PC-3 (cell line): ENCODE measurements around the gene ATG14. TPM values are rescaled to one million over a fixed set of nuclear protein-coding genes. Genes with fewer than 3 reads are reported as not detected.

Experiments used
- ATAC-seq: fragments of 200-7000 bp; cut with Tn5 transposase; 2 replicates; pipeline ENCODE4 v1.9.1; 2020; ENCODE audit warnings: mild to moderate bottlenecking, moderate library complexity
- BruUV-seq: library from RNA; stranded (reverse); fragments of 400-500 nt; replicated peaks from 2 replicates; lab custom pipeline; 2021; lab: Mats Ljungman, UMichigan
- CTCF ChIA-PET: fragments of 300-600 bp; sonication (Branson Sonifier 250); formaldehyde crosslinking; loops from one replicate; lab custom pipeline; 2022; ENCODE audit warnings: antibody characterized with exemption; lab: Charles Lee
- POLR2A ChIA-PET: fragments of 300-600 bp; sonication (Branson Sonifier 250); formaldehyde crosslinking; loops from one replicate; lab custom pipeline; 2022; ENCODE audit warnings: antibody characterized with exemption; ENCODE audit not compliant: unreplicated experiment; lab: Charles Lee
- DNase-seq: peaks from one replicate; pipeline ENCODE4 v3.0.0-alpha.2; 2015
- H2AFZ ChIP-seq: fragments of 300-600 bp; sonication (generic); 2 replicates; pipeline ENCODE4 v1.6.0; 2016; ENCODE audit warnings: antibody characterized with exemption, low read length
- H3F3A ChIP-seq: fragments of 300-600 bp; sonication (generic); one replicate; pipeline ENCODE4 v1.6.0; 2017; ENCODE audit warnings: antibody characterized with exemption, low read length, control low read depth, mild to moderate bottlenecking; ENCODE audit not compliant: unreplicated experiment
- H3K27ac ChIP-seq: fragments of 300-600 bp; sonication (generic); 2 replicates; pipeline ENCODE4 v1.5.1; 2016; ENCODE audit warnings: mild to moderate bottlenecking, low read length
- H3K27me3 ChIP-seq: fragments of 300-600 bp; sonication (generic); 2 replicates; pipeline ENCODE4 v1.6.1; 2016; ENCODE audit warnings: low read length, mixed read lengths
- H3K36me3 ChIP-seq: fragments of 300-600 bp; sonication (generic); 2 replicates; pipeline ENCODE4 v1.6.1; 2016; ENCODE audit warnings: low read depth, mixed run types, low read length, mixed read lengths
- H3K4me1 ChIP-seq: fragments of 300-600 bp; sonication (generic); 2 replicates; pipeline ENCODE4 v1.5.1; 2016; ENCODE audit warnings: low read length; ENCODE audit not compliant: insufficient read depth
- H3K4me2 ChIP-seq: fragments of 300-600 bp; sonication (generic); 2 replicates; pipeline ENCODE4 v1.6.0; 2016; ENCODE audit warnings: low read length
- H3K4me3 ChIP-seq: fragments of 300-600 bp; sonication (generic); 2 replicates; pipeline ENCODE4 v1.5.1; 2016; ENCODE audit warnings: mild to moderate bottlenecking, low read length, mixed read lengths
- H3K79me2 ChIP-seq: fragments of 300-600 bp; sonication (generic); 2 replicates; pipeline ENCODE4 v1.6.1; 2017; ENCODE audit warnings: low read length, mixed read lengths
- H3K9ac ChIP-seq: fragments of 300-600 bp; sonication (generic); 2 replicates; pipeline ENCODE4 v1.6.0; 2016; ENCODE audit warnings: mild to moderate bottlenecking, low read length
- H3K9me2 ChIP-seq: fragments of 300-600 bp; sonication (generic); replicated peaks from 2 replicates; pipeline ENCODE4 v1.6.1; 2016; ENCODE audit warnings: mixed run types, low read length, mixed read lengths
- H3K9me3 ChIP-seq: fragments of 300-600 bp; sonication (generic); 2 replicates; pipeline ENCODE4 v1.6.1; 2016; ENCODE audit warnings: low read length, mixed read lengths
- H4K20me1 ChIP-seq: fragments of 300-600 bp; sonication (generic); 2 replicates; pipeline ENCODE4 v1.6.1; 2016; ENCODE audit warnings: low read length, mixed read lengths
- CTCF ChIP-seq: fragments of 300-600 bp; sonication (generic); conservative IDR thresholded peaks from 2 replicates; pipeline ENCODE4 v1.5.1; 2017; ENCODE audit warnings: antibody characterized with exemption, low read depth, mild to moderate bottlenecking, low read length
- EZH2 ChIP-seq: fragments of 300-600 bp; sonication (generic); IDR thresholded peaks from one replicate; pipeline ENCODE4 v1.6.1; 2017; ENCODE audit warnings: antibody characterized with exemption, mild to moderate bottlenecking, low read length; ENCODE audit not compliant: unreplicated experiment
- EZH2phosphoT487 ChIP-seq: fragments of 300-600 bp; sonication (generic); IDR thresholded peaks from 2 replicates; pipeline ENCODE4 v1.6.1; 2018; ENCODE audit warnings: mild to moderate bottlenecking, antibody characterized with exemption, low read length, borderline replicate concordance
- intact Hi-C: fragments of 100-400 bp; cut with micrococcal nuclease; formaldehyde crosslinking; loops from 2 replicates; pipeline ENCODE4 v1.9.0; 2023
- total RNA-seq: library from RNA; depleted of rRNA; stranded (reverse); fragments of >200 nt; gene quantifications from 2 replicates; pipeline ENCODE4 v1.2.3, GENCODE V29; 2014

The ATG14 gene
- total RNA-seq, 1 experiment from 2014 or later: 20.2 TPM

GRCh38 chr14:55451950-55452349, 40.3 kb upstream of the ATG14 start:
- no peak overlapping the region for H3K4me2 ChIP-seq
- H3K9me3 ChIP-seq: no peaks in the 10 kb centered on the region
- no peaks in the 10 kb centered on the region for H3K27me3 ChIP-seq
- H3K36me3 ChIP-seq: no peaks in the 10 kb centered on the region
- H3K4me1 ChIP-seq: peaks cover 68% of the 10 kb centered on the region
- intact Hi-C loops: no loop called here
- TF ChIP-seq CTCF: no peak
- no peak for TF ChIP-seq EZH2phosphoT487
- no peak for TF ChIP-seq EZH2
- POLR2A ChIA-PET: no interaction called here
- H3K4me3 ChIP-seq: no peak overlapping the region
- H3K9me2 ChIP-seq: no peaks in the 10 kb centered on the region
- ATAC-seq (no peak), DNase-seq (no peak)
- BruUV-seq: no TSS peak
- no peak overlapping the region for H3K27ac ChIP-seq
- no peaks in the 10 kb centered on the region for H4K20me1 ChIP-seq
- CTCF ChIA-PET: interaction anchor here (1.3 kb wide), 1 partner anchor 24 kb away, joined by 5 read pairs; no protein-coding TSS in a partner anchor
- H2AFZ ChIP-seq: peak overlapping the region; percentile 1; the same call in 1 of the 2 replicates
- peaks cover 9% of the 10 kb centered on the region for H3F3A ChIP-seq
- H3K9ac ChIP-seq: no peak overlapping the region
- no peaks in the 10 kb centered on the region for H3K79me2 ChIP-seq

GRCh38 chr14:55451398-55451797, 39.8 kb upstream of the ATG14 start:
- BruUV-seq: no TSS peak
- Histone ChIP-seq H4K20me1 (no peaks in the 10 kb centered on the region), H3K9me2 (no peaks in the 10 kb centered on the region), H3K4me1 (peaks cover 73% of the 10 kb centered on the region), H3K79me2 (no peaks in the 10 kb centered on the region), H3K9ac (no peak overlapping the region), H3K27ac (no peak overlapping the region), H3K36me3 (no peaks in the 10 kb centered on the region), H3K4me2 (no peak overlapping the region), H3F3A (peaks cover 12% of the 10 kb centered on the region), H2AFZ (no peak overlapping the region; the same call in 1 of the 2 replicates), H3K4me3 (no peak overlapping the region), H3K27me3 (no peaks in the 10 kb centered on the region), H3K9me3 (no peaks in the 10 kb centered on the region)
- TF ChIP-seq EZH2 (no peak), EZH2phosphoT487 (no peak), CTCF (no peak)
- peak; percentile 56 for DNase-seq
- ChIA-PET CTCF (no interaction called here), POLR2A (no interaction called here)
- ATAC-seq: no peak
- intact Hi-C loops: no loop called here

GRCh38 chr14:55450987-55451386, 39.4 kb upstream of the ATG14 start:
- intact Hi-C loops: no loop called here
- H3K79me2 ChIP-seq: no peaks in the 10 kb centered on the region
- H3K36me3 ChIP-seq: no peaks in the 10 kb centered on the region
- no TSS peak for BruUV-seq
- ATAC-seq: no peak
- H3K27ac ChIP-seq: no peak overlapping the region
- H3K4me1 ChIP-seq: peaks cover 78% of the 10 kb centered on the region
- H3F3A ChIP-seq: peaks cover 13% of the 10 kb centered on the region
- no peak overlapping the region for H2AFZ ChIP-seq
- CTCF ChIA-PET: interaction anchor here (0.6 kb wide), 1 partner anchor 129 kb away, joined by 3 read pairs; no protein-coding TSS in a partner anchor
- H3K9me2 ChIP-seq: no peaks in the 10 kb centered on the region
- H3K9me3 ChIP-seq: no peaks in the 10 kb centered on the region
- no peak for DNase-seq
- H3K27me3 ChIP-seq: no peaks in the 10 kb centered on the region
- no peak overlapping the region for H3K4me3 ChIP-seq
- POLR2A ChIA-PET: interaction anchor here (0.5 kb wide), 1 partner anchor 16 kb away, joined by 13 read pairs; no protein-coding TSS in a partner anchor
- H4K20me1 ChIP-seq: no peaks in the 10 kb centered on the region
- no peak overlapping the region for H3K9ac ChIP-seq
- no peak for TF ChIP-seq EZH2
- TF ChIP-seq CTCF: no peak
- no peak for TF ChIP-seq EZH2phosphoT487
- no peak overlapping the region for H3K4me2 ChIP-seq
